ENCODE data around the gene CELA3B. TPM values are rescaled to one million over a fixed set of nuclear protein-coding genes. Genes with fewer than 3 reads are reported as not detected.
"Not testable (repeated sequence)": the region's sequence is repeated elsewhere in the genome, so short reads cannot be mapped to it uniquely, and the experiment has no call there.

CELA3B gene
- total and polyA plus RNA-seq, 2 donors: 0.49 TPM; not detected in 1

- not testable (repeated sequence) for H3K4me3 ChIP-seq (ENCODE audit: low read depth, low read length); H3K4me1 ChIP-seq (ENCODE audit: insufficient read depth); DNase-seq (ENCODE audit: extremely low spot score); H3K36me3 ChIP-seq (ENCODE audit: insufficient read depth); H3K27ac ChIP-seq (ENCODE audit: low read depth)
- 93% methylated on average over 9 of the region's 9 CpGs for WGBS
Measured at GRCh38 chr1:21975296-21975695, 1.5 kb upstream of the CELA3B start.

GRCh38 chr1:21978209-21978608 lies 1.4 kb downstream of the CELA3B start:
- 87% methylated on average over 11 of the region's 11 CpGs for WGBS
- DNase-seq (ENCODE audit: extremely low spot score); H3K4me3 ChIP-seq (ENCODE audit: low read depth, low read length); H3K4me1 ChIP-seq (ENCODE audit: insufficient read depth); H3K27ac ChIP-seq (ENCODE audit: low read depth); H3K36me3 ChIP-seq (ENCODE audit: insufficient read depth): not testable (repeated sequence)

GRCh38 chr1:21980515-21981220 lies 3.8 kb downstream of the CELA3B start:
- not testable (repeated sequence) for H3K27ac ChIP-seq (ENCODE audit: low read depth); DNase-seq (ENCODE audit: extremely low spot score); H3K4me3 ChIP-seq (ENCODE audit: low read depth, low read length); H3K4me1 ChIP-seq (ENCODE audit: insufficient read depth); H3K36me3 ChIP-seq (ENCODE audit: insufficient read depth)
- WGBS: 70% methylated on average over 21 of the region's 21 CpGs

GRCh38 chr1:21981253-21981652 lies 4.4 kb downstream of the CELA3B start:
- not testable (repeated sequence) for DNase-seq (ENCODE audit: extremely low spot score); H3K36me3 ChIP-seq (ENCODE audit: insufficient read depth); H3K4me1 ChIP-seq (ENCODE audit: insufficient read depth); H3K4me3 ChIP-seq (ENCODE audit: low read depth, low read length); H3K27ac ChIP-seq (ENCODE audit: low read depth)
- 76% methylated on average over 4 of the region's 4 CpGs for WGBS

GRCh38 chr1:21982122-21982521 lies 5.3 kb downstream of the CELA3B start:
- H3K4me3 ChIP-seq (ENCODE audit: low read depth, low read length); H3K4me1 ChIP-seq (ENCODE audit: insufficient read depth); DNase-seq (ENCODE audit: extremely low spot score); H3K27ac ChIP-seq (ENCODE audit: low read depth); H3K36me3 ChIP-seq (ENCODE audit: insufficient read depth): not testable (repeated sequence)
- WGBS: 71% methylated on average over 6 of the region's 6 CpGs

- not testable (repeated sequence) for H3K4me3 ChIP-seq (ENCODE audit: low read depth, low read length); DNase-seq (ENCODE audit: extremely low spot score); H3K27ac ChIP-seq (ENCODE audit: low read depth); H3K4me1 ChIP-seq (ENCODE audit: insufficient read depth); H3K36me3 ChIP-seq (ENCODE audit: insufficient read depth)
- WGBS: 55% methylated on average over 7 of the region's 15 CpGs
Measured at GRCh38 chr1:21983539-21983938, 6.7 kb downstream of the CELA3B start.

GRCh38 chr1:21985893-21986292 lies 9.1 kb downstream of the CELA3B start:
- H3K4me1 ChIP-seq (ENCODE audit: insufficient read depth); H3K36me3 ChIP-seq (ENCODE audit: insufficient read depth); DNase-seq (ENCODE audit: extremely low spot score); H3K4me3 ChIP-seq (ENCODE audit: low read depth, low read length); H3K27ac ChIP-seq (ENCODE audit: low read depth): not testable (repeated sequence)
- 50% methylated on average over 2 of the region's 5 CpGs for WGBS

- not testable (repeated sequence) for DNase-seq (ENCODE audit: extremely low spot score)
Measured at GRCh38 chr1:21986386-21986785, 9.6 kb downstream of the CELA3B start.

GRCh38 chr1:21989672-21990393 lies 13.0 kb downstream of the CELA3B start:
- not testable (repeated sequence) for H3K4me3 ChIP-seq (ENCODE audit: low read depth, low read length); DNase-seq (ENCODE audit: extremely low spot score); H3K4me1 ChIP-seq (ENCODE audit: insufficient read depth); H3K36me3 ChIP-seq (ENCODE audit: insufficient read depth); H3K27ac ChIP-seq (ENCODE audit: low read depth)
- 35% methylated on average over 2 of the region's 5 CpGs for WGBS

More at GRCh38 chr1:21986386-21986785, 9.6 kb downstream of the CELA3B start:
- H3K27ac ChIP-seq (ENCODE audit: low read depth); H3K4me1 ChIP-seq (ENCODE audit: insufficient read depth); H3K4me3 ChIP-seq (ENCODE audit: low read depth, low read length); H3K36me3 ChIP-seq (ENCODE audit: insufficient read depth): not testable (repeated sequence)
- WGBS: 85% methylated on average over 11 of the region's 12 CpGs

- WGBS: 84% methylated on average over 3 of the region's 3 CpGs
- DNase-seq (ENCODE audit: extremely low spot score); H3K4me1 ChIP-seq (ENCODE audit: insufficient read depth); H3K27ac ChIP-seq (ENCODE audit: low read depth); H3K36me3 ChIP-seq (ENCODE audit: insufficient read depth); H3K4me3 ChIP-seq (ENCODE audit: low read depth, low read length): not testable (repeated sequence)
Measured at GRCh38 chr1:21992186-21992585, 15.4 kb downstream of the CELA3B start.

- not testable (repeated sequence) for DNase-seq (ENCODE audit: extremely low spot score); H3K36me3 ChIP-seq (ENCODE audit: insufficient read depth); H3K4me3 ChIP-seq (ENCODE audit: low read depth, low read length); H3K4me1 ChIP-seq (ENCODE audit: insufficient read depth); H3K27ac ChIP-seq (ENCODE audit: low read depth)
- 92% methylated on average over 8 of the region's 8 CpGs for WGBS
Measured at GRCh38 chr1:21994716-21995115, 17.9 kb downstream of the CELA3B start.

GRCh38 chr1:21996663-21996970 lies 19.8 kb downstream of the CELA3B start:
- 90% methylated on average over 3 of the region's 3 CpGs for WGBS
- H3K4me1 ChIP-seq (ENCODE audit: insufficient read depth); DNase-seq (ENCODE audit: extremely low spot score); H3K27ac ChIP-seq (ENCODE audit: low read depth); H3K4me3 ChIP-seq (ENCODE audit: low read depth, low read length); H3K36me3 ChIP-seq (ENCODE audit: insufficient read depth): not testable (repeated sequence)

GRCh38 chr1:21997891-21998623 lies 21.2 kb downstream of the CELA3B start:
- H3K27ac ChIP-seq (ENCODE audit: low read depth); H3K36me3 ChIP-seq (ENCODE audit: insufficient read depth): not testable (repeated sequence)
- 59% methylated on average over 9 of the region's 9 CpGs for WGBS

More at GRCh38 chr1:21997891-21998623, 21.2 kb downstream of the CELA3B start:
- not testable (repeated sequence) for H3K4me3 ChIP-seq (ENCODE audit: low read depth, low read length); H3K4me1 ChIP-seq (ENCODE audit: insufficient read depth); DNase-seq (ENCODE audit: extremely low spot score)
